Measurements from ENCODE around the gene TKFC.

Gene TKFC

GRCh38 chr11:61342207-61342803 is 9.3 kb downstream of the TKFC start:
- Histone ChIP-seq H2AFZ (ENCODE audit: low read depth) (no peak overlapping the region), H3K27me3 (ENCODE audit: insufficient read depth, low read depth) (no peaks in the 10 kb centered on the region), H3K9ac (no peak overlapping the region), H3K4me2 (no peak overlapping the region), H3K27ac (no peak overlapping the region), H3K4me3 (IDR thresholded peaks at IDR 0.05; ENCODE audit: insufficient read depth, low read depth, low read length) (no peak overlapping the region), H3K36me3 (ENCODE audit: insufficient read depth) (no peaks in the 10 kb centered on the region), H3K79me2 (ENCODE audit: insufficient read depth, low read depth) (no peaks in the 10 kb centered on the region), H4K20me1 (ENCODE audit: insufficient read depth) (no peaks in the 10 kb centered on the region), H3K4me1 (ENCODE audit: low read depth, poor library complexity, severe bottlenecking) (peaks cover 3% of the 10 kb centered on the region)
- TF ChIP-seq, protein P1, sequence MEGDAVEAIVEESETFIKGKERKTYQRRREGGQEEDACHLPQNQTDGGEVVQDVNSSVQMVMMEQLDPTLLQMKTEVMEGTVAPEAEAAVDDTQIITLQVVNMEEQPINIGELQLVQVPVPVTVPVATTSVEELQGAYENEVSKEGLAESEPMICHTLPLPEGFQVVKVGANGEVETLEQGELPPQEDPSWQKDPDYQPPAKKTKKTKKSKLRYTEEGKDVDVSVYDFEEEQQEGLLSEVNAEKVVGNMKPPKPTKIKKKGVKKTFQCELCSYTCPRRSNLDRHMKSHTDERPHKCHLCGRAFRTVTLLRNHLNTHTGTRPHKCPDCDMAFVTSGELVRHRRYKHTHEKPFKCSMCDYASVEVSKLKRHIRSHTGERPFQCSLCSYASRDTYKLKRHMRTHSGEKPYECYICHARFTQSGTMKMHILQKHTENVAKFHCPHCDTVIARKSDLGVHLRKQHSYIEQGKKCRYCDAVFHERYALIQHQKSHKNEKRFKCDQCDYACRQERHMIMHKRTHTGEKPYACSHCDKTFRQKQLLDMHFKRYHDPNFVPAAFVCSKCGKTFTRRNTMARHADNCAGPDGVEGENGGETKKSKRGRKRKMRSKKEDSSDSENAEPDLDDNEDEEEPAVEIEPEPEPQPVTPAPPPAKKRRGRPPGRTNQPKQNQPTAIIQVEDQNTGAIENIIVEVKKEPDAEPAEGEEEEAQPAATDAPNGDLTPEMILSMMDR (conservative IDR thresholded peaks at IDR 0.05; ENCODE audit: low read depth, low read length): no peak

DNA sequence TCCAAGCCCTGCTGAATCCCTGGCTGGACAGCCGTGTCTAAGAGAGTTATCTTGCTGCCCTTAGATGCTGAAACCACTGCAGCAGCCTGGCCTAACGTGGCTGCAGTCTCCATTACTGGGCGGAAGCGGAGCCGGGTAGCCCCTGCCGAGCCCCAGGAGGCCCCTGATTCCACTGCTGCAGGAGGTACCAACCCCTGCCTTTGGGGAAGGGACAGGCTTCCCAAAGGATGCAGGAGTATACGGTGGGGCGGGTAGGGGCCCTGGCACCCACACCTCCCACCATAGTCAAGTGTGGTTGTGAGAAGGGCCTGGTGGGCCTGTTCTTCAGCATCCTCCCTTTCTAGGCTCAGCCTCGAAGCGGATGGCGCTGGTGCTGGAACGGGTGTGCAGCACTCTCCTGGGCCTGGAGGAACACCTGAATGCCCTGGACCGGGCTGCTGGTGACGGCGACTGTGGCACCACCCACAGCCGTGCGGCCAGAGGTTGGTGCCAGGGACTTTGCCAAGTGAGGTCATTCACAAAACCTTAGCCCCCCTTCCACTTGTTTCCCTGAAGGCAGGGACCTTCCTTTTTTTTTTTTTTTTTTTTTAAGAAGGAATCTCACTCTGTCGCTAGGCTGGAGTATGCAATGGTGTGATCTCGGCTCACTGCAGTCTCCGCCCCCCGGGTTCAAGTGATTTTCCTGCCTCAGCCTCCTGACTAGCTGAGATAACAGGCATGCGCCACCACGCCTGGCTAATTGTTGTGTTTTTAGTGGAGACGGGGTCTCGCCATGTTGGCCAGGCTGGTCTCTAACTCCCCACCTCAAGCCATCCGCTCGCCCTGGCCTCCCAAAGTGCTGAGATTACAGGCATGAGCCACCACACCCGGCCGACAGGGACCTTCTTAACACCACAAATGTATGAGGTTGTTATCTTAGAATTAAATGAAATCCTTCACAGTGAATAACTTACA is 11.0 kb downstream of the TKFC start:
- no peak overlapping the region for H3K9ac ChIP-seq
- no peak overlapping the region for H3K4me3 ChIP-seq (IDR thresholded peaks at IDR 0.05; ENCODE audit: insufficient read depth, low read depth, low read length)
- H3K27ac ChIP-seq: no peak overlapping the region
- peaks cover 3% of the 10 kb centered on the region for H3K4me1 ChIP-seq (ENCODE audit: low read depth, poor library complexity, severe bottlenecking)
- no peaks in the 10 kb centered on the region for H4K20me1 ChIP-seq (ENCODE audit: insufficient read depth)
- no peaks in the 10 kb centered on the region for H3K27me3 ChIP-seq (ENCODE audit: insufficient read depth, low read depth)
- H3K36me3 ChIP-seq (ENCODE audit: insufficient read depth): no peaks in the 10 kb centered on the region
- H3K79me2 ChIP-seq (ENCODE audit: insufficient read depth, low read depth): no peaks in the 10 kb centered on the region
- no peak overlapping the region for H3K4me2 ChIP-seq
- H2AFZ ChIP-seq (ENCODE audit: low read depth): no peak overlapping the region
- TF ChIP-seq, protein P1 (conservative IDR thresholded peaks at IDR 0.05; ENCODE audit: low read depth, low read length): no peak

DNA sequence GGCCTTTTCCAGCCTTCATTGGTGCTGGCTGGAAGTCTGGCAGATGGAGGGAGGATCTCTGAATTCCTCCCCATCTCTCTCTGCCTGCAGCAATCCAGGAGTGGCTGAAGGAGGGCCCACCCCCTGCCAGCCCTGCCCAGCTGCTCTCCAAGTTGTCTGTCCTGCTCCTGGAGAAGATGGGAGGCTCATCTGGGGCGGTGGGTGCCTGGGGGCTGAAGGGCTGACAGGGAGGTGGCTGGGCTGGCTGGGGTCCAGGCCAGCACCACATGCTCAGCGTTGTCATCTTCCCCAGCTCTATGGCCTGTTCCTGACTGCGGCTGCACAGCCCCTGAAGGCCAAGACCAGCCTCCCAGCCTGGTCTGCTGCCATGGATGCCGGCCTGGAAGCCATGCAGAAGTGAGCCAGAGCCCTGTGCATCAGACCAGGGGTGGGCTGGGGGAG is 12.2 kb downstream of the TKFC start:
- no peaks in the 10 kb centered on the region for H4K20me1 ChIP-seq (ENCODE audit: insufficient read depth)
- no peak overlapping the region for H3K4me3 ChIP-seq (IDR thresholded peaks at IDR 0.05; ENCODE audit: insufficient read depth, low read depth, low read length)
- H3K27me3 ChIP-seq (ENCODE audit: insufficient read depth, low read depth): no peaks in the 10 kb centered on the region
- no peak overlapping the region for H3K4me2 ChIP-seq
- H3K9ac ChIP-seq: no peak overlapping the region
- no peak overlapping the region for H3K27ac ChIP-seq
- H3K79me2 ChIP-seq (ENCODE audit: insufficient read depth, low read depth): no peaks in the 10 kb centered on the region
- H3K36me3 ChIP-seq (ENCODE audit: insufficient read depth): no peaks in the 10 kb centered on the region
- H2AFZ ChIP-seq (ENCODE audit: low read depth): no peak overlapping the region
- peaks cover 3% of the 10 kb centered on the region for H3K4me1 ChIP-seq (ENCODE audit: low read depth, poor library complexity, severe bottlenecking)
- TF ChIP-seq, protein P1 (conservative IDR thresholded peaks at IDR 0.05; ENCODE audit: low read depth, low read length): no peak

DNA sequence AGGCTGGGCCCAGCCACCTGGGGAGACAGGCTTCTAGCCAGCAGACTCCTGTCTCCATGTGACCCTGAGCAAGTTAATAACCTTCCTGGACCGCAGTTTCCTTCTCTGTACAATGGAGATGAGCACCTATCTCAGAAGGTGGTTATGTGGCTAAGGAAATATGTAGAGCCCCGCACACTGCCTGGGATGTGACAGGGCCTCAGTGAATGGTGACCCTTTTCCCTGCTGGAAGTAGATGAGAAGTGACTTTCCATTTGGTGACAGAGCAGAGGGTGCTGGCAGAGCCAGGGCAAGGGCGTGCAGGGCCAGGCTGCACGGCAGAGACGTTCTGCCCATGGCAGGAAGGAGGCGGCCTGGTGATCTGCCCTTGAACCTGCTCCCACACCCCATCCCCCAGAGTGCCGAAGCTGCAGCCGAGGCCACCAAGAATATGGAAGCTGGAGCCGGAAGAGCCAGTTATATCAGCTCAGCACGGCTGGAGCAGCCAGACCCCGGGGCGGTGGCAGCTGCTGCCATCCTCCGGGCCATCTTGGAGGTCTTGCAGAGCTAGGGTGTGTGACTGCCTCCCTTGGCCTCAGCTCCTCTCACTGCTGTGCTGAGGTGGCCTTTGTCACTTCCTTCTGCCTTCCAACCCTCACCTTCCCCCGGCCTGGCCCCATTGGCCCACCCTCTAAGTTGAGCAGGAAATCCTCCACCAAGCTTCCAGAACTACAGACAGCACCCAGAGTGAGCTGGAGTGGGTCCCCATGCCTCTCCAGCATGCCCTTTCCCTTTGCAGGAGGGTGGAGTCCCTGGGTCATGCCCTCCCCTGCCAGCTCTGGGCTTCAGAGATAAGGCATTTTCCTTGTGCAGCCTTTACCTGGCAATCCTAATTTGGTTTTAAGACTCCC is 13.2 kb downstream of the TKFC start:
- no peak overlapping the region for H3K9ac ChIP-seq
- H3K79me2 ChIP-seq (ENCODE audit: insufficient read depth, low read depth): no peaks in the 10 kb centered on the region
- no peak overlapping the region for H2AFZ ChIP-seq (ENCODE audit: low read depth)
- H3K36me3 ChIP-seq (ENCODE audit: insufficient read depth): no peaks in the 10 kb centered on the region
- H3K27ac ChIP-seq: no peak overlapping the region
- H3K4me2 ChIP-seq: no peak overlapping the region
- no peaks in the 10 kb centered on the region for H3K27me3 ChIP-seq (ENCODE audit: insufficient read depth, low read depth)
- H4K20me1 ChIP-seq (ENCODE audit: insufficient read depth): no peaks in the 10 kb centered on the region
- TF ChIP-seq, protein P1 (conservative IDR thresholded peaks at IDR 0.05; ENCODE audit: low read depth, low read length): no peak
- peaks cover 3% of the 10 kb centered on the region for H3K4me1 ChIP-seq (ENCODE audit: low read depth, poor library complexity, severe bottlenecking)
- no peak overlapping the region for H3K4me3 ChIP-seq (IDR thresholded peaks at IDR 0.05; ENCODE audit: insufficient read depth, low read depth, low read length)

All from KMS-11 (cell line).